Epidermal melanocyte (primary cell): Measurements from ENCODE around the gene SDC3.

Source experiments
- DNase-seq: peaks from one replicate; pipeline ENCODE4 v3.0.0; 2011; ENCODE audit warnings: low spot score; ENCODE audit not compliant: insufficient read length

Gene SDC3

DNA sequence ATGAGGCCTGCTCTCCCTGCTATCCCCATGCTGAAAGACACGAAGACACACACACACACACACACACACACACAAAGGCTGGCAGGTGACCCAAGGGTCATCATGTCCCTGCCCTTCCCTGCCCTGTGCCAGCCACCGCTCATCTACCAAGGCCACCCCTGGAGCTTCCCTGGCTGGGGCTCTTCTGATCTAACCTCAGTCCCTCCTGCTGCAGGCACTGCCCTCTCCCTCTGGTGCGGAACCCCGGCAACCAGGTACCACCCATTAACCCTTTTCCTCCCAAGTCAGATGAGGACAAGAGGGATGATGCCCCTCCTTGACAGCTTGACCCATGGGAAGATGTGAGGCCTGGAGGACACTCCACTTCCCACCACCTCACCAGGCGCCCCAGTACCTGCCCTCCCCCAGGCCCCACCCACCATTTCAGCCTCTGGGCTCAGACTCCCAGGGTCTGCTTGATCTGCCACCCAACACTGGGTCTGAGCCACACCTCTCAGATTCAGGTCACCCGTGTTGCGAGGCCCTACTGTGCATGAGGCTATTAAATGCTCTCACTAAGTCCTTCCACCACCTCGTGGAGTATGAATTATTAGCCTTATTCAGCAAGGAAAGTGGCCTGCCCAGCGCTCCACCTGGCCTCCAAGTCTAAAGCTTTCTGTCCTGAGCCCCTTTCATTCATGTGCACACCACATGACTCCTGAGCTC is 2.5 kb downstream of the SDC3 start:
- DNase-seq, result no peak

DNA sequence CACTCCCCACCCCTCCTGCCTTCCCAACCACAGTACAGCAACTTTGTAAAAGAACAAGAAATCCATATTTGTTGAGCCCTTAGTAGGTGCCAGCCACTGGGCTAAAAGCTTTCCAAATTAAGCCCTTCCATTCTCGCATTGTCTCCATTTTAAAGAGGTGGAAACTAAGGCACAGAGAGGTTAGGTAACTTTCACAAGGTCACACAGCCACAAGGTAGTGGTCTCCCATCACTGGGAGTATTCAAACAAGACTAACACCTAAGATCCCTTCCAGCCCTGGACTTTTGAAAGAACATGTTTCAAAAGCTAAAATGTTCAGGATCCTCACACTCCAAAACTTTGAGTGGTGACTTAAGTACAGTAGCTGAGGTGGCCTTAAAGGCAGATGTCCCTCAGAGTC is 3.2 kb downstream of the SDC3 start:
- no peak for DNase-seq

DNA sequence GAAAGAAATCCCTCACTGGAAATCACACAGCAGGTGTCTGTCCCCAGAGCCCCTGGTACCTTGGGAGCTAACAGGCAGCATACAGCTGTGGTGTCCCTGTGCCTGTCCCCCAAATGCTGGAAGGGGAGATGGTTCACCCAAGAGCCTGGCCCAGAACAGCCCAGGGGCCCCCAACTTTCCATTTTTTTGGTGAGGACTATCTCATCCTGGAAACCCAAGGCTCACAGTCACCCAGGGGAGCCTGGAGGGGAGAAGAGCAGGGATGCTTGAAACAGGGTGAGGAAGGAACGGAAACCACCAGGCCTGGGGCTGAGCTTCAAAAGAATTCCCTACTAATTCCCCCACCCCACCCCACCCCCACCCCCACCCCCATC is 3.6 kb downstream of the SDC3 start:
- DNase-seq, result no peak

DNA sequence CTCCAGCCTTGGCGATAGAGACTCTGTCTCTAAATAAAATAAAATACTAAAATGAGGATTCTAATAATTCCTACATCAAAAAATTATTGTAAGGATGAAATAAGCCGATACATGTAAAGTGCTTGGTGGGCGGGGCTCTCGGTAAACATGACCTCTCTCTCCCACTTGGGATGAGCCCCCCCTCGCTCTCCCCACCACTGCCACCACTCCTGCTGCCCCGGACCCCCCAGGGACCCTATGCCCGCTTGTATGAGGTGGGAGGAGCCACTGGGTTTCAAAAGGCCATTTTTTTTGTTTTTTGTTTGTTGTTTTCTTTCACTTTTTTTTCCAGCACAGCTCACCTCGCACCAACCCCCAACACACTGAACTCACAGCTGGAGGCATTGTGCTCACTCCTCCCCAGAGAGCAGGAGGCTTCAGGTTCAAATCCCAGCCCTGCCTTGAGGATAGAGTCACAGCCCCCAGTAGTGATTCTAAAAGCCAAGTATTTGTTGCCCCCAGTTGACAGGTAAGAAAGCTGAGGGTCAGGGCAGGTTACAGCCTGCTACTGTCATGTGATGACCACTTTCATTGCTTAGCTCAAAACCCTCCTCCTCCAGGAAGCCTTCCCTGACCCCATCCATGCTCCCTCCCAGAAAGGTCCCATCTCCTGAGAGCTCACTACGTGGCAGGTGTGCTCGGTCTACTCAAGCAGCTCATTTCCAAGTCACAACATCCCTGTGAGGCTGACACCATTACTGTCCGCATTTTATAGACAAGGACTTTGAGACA is 4.2 kb downstream of the SDC3 start:
- DNase-seq, result no peak

DNA sequence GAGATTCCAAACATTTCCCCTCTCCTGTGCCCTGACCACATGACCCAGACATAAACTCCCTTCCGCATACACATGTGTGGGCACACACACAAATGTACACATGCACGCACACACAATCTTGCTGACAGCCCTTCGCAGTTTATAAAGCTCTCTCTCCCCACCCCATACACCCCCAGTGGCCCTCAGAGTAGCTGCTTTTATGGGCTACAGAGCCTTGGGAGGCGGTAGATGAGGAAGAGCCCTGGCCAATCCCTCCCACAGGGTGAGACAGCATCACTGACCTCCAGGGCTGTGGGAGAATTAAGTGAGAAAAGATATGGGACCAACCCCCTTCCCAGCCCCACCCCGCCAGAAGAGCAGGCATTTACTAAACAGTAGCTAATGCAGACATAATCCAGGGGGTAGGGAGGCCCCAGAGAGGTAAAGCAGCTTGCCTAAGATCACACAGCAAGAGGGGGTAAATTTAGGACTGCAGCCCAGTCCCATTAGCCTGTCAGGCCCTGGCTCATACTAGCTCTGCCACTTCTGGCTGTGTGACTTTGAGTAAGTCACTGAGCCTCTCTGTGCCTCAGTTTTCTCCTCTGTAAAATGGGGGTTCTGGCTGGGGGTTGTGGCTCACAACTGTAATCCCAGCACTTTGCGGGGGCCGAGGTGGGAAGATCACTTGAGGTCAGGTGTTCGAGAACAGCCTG is 5.1 kb downstream of the SDC3 start:
- no peak for DNase-seq

DNA sequence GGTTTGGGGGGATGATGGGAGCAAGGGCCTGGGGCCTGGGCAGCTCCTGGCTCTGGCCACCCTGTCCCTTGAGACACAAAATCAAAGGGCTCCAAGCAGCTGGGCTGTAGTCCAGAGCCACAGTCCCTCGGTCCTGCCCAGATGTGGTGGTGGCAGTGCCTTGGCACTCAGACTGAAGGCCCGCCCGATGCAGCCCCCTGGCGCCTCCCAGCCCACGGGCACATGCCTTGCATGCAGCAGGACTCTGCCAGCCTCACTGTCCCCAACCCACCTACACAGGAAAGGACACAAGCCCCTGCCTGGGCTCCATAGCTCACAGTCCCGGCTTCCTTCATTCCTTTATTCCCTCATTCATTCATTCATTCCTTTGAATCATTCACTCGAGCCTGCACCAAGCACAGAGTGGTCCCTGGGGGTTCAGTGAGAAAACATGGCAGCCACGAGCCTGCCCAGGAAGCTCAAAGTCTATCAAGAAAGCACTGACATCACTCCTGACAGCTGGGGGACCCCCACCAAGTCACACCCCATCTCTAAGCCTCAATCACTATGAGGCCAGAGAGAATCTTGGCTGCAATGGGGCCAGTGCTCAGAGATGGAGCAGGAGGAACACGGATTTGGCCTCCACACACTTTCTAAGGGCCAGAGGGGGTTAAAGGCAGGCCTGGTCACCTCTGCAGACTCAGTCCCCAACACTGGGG is 5.8 kb downstream of the SDC3 start:
- DNase-seq, result no peak

DNA sequence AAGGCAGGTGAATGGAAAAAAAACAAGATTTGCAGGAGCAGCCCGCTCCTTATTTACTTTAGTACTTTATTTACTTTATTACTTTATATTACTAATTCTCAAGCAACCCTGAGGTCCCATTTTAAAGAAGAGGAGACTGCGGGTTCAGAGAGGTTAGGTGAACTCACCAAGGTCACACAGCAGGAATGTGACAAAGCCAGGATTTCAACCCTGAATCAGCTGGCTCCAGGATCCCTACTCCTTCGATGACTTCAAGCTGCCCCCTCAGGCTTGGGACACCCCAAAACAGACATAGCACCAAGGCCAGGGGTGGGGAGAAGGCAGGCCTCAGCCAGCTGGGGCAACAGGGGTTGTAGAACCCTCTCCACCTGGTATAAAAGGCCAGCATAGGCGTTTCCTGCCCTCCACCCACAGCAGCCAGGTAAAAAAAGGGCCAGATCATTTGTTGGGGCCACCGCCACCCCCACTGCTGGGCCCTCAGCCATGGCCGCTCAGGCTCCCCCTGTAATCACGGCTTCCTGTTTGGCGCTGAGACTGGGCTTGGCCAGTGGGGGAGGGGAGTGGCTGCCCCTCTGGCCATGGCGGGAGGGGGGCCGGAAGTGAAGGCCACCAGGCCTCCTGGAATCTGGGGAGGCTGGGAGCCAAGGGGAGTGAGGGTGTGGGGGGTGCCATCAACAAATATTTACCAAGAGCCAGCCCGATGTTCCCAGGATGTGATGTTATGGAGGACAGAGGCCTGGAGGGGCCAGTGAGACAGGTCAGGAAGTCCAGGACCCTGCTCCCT is 6.6 kb downstream of the SDC3 start:
- no peak for DNase-seq

DNA sequence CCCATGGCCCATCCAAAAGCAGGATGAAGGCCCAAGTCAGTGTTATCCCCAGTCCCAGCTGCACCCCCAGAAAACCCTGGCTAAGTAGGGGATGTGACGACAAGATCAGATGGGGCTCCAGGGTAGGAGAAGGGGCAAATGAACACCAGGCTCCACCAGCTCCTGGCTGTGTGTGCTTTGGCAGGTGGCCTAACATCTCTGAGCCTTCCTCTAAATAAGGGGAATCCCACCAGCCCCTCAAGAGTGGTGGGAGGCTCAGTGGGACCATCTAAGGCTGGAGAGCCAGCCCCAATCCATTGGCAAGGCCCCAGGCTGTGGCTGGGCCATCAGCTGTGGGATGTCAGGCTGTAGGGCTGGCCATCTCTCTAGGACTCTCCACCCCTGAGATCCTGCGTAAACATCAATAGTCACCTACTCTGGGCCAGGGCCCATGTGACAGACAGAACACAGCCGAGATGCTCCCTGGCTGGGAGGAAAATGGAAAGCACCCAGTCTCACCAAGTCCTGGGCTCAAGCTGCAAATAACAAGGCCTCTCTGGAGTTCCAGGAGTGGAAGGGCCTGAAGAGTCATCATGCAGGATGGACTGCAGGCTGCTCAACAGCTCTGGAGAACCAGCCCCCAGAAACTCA is 7.5 kb downstream of the SDC3 start:
- no peak for DNase-seq

DNA sequence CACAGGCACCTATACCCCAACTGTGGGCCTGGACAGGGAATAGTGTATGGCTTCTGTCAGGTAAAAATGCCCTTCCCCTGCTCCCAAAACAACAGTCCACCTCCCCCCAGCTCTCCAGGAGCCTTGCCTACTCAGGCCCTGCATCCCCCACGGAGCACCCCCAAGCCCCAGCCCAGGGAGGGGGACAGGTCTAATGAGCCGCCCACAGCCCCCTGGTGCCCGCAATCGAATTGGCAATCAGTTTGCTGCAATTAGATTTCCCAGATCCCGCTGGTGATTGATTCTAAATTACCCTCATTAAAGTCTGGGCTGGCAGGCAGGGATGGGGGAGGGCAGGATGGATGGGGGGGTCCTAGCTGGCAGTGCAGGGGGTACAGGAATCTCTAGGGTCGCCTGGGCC is 8.1 kb downstream of the SDC3 start:
- no peak for DNase-seq

DNA sequence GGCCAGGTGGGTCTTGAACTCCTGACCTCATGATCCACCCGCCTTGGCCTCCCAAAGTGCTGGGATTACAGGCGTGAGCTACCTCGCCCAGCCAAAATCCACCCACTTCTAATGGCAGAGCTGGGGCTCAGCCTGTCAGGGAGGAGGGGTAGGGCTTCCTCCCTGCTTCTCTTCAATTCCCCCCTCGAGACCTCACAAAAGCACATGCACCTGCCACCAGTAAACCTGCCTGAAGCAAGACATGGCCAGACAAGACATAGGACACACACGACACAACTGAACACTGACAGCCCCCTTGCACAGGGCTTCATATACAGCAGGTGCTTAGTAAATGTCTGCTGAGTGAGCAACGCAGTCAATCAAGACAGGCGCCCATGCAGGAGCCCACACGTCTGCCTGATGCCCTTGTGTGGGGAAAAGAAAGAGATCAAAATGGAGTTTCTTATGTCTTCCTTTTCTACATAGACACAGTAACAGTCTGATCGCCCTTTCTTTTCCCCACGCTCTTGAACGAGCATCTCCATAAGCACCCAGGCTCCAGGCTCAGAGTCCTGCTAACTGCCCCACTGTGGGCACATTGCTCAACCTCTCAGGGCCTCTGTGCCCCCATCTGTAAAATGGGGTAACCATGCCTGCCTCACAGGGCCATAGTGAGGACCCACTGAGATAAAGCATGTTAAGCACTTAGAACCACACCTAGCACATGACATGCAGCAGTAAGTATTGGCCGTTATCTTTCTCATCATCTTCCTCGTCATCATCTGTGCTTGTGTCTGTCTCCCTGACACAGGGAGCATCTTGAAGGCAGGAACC is 8.8 kb downstream of the SDC3 start:
- no peak for DNase-seq

DNA sequence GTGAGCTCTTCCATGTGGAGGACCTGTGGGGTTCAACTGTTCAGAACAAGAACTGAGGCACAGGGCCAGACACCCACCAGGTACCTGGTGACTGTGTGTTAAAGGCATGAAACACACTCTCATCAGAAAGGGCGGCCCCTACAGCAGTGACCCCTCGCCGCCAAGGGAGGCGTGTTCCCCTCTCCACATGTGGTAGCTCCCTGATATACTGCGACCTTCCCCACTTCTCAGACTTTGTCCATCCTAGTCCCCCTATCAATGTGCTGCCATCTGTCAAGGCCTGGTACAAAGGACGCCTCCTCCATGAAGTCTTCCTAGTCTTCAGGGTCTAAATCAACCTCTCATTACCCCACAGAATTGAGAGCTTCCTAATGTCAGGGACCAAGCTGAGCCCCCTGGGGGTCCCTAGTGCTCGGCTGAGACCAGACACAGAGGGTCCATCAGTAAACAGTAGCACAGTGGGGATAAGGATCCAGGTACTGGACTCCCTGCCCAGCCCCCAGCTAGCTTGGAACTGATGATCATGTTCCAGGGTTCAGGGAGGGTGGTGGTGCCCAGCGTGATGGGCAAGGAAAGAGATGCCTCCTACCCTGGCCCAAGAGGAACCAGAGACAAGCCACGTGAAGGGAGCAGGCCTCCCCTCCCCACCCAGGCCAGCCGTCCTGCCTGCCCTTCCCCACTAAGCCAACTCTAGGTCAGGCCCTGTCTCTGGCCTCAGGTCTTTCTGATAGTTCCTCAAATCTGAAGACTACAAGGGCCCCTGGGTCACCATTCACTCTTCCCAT is 10.3 kb downstream of the SDC3 start:
- no peak for DNase-seq

DNA sequence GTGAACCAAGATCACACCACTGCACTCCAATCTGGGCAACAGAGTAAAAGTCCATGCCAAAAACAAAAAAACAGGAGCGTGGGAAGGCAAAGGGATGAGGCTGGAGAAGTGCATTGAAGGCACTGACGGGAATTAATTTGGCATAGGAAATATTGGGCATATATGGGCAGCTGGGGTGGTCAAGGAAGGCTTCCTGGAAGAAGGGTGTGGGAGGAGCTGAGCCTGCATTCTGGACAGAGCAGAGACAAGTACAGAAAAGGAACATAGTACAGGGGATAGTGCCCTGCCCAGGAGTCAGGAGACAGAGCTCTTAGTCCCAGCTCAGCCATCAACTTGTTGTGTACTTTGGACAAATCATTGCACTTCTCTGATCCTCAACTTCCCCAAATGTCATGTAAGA is 11.7 kb downstream of the SDC3 start:
- DNase-seq, result no peak

DNA sequence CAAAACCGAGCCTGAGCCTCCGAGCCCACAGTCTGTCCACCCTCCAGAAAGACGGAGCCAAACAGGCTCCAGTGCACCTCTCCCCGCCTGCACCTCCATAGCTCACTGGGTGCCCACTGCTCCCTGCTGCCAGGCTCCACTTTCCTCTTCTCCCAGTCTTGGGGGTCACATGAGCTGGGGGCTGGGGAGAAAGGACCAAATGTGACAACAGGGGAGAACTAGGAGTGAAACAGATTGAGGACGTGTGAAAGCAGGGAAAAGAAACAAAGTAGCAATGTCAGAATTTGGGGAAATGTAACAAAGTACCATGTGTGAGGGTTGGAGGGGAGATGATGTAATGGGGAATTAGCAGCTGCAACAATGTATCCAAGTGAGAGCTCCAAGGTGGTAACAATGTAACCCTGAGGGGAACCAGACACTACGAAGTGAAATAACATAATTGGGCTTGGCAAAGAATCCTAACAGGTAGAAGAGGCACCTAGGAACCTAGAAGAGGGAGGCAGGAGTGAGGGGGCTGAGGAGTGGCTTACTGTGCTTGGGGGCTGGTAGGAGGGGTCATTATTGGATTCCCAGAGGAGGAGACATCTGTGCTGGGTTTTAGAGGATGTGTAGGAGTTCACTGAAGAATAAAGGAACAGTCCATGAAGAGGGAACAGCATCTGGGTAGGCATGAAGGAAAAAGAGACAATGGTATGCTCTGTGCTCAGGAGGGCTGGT is 12.5 kb downstream of the SDC3 start:
- DNase-seq, result no peak

DNA sequence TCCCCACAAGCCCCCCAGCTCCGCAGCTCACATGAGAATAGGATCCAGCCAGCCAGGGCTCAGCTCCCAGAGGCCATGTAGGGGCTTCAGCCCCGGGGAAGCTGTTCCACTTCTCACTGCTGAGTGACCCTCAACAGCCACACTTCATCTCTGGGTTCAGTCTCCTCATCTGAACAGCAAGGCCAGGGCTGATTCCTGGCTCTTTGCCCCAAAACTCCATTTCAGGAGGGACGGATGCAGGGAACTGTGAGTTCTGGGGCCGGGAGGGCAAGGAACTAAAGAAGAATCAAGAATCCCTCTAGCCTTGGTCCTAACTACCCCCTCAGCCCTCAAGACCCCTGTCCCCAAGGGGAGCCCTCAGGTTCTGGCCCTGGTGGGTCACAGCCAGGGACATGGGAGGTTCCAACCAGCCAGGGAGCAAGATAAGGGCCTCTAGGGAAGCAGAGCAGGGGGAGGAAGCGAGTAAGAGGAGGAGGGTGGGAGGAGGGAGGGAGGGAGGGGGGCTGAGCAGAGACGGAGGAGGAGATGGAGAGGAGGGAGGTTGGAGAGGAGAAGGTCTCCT is 13.1 kb downstream of the SDC3 start:
- DNase-seq, result no peak

DNA sequence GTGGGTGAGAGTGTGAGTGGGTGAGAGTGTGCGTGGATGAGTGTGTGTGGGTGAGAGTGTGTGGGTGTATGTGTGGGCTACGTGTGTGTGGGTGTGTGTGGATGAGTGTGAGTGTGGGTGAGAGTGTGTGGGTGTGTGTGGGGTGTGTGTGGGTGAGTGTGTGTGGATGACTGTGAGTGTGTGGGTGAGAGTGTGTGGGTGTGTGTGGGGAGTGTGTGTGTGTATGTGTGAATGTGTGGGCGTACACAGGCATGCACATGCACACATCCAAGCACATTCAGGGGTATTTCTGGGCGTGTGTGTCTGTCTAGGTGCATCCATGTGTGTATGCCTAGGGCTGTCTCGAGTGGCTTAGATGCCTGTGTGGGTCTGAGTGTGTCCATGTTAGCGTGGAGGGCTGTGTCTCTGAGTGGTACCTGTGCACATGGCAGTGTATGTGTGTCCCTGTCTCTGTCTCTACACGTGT is 14.0 kb downstream of the SDC3 start:
- no peak for DNase-seq

DNA sequence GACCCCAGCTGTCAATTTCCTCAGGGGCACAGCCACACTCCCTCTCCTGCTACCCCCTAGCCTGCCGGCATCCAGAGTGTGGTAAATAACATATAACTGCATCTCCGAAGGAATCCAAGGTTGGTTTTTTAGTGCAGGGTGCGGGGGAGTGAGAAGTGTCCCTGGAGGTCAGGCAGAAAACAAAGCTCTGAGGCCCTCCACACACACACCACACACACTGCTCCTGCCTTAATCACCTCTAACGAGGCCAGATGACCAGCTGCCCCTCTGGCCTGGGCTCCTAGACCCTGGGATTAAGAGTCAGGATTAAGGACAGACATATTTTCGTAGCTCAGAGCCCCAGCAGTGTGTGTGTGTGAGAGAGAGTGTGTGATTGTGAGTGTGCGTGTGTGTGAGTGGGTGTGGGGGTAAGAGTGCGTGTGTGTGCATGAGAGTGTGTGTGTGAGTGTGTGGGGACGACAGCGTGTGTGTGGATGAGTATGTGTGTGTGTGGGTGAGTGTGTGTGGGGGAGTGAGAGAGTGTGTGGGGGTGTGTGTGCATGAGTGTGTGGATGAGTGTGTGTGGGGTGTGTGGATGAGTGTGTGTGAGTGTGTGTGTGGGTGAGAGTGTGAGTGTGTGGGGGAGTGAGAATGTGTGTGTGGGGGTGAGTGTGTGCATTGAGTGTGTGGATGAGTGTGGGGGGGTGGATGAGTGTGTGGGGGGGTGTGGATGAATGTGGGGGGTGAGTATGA is 14.6 kb downstream of the SDC3 start:
- no peak for DNase-seq

DNA sequence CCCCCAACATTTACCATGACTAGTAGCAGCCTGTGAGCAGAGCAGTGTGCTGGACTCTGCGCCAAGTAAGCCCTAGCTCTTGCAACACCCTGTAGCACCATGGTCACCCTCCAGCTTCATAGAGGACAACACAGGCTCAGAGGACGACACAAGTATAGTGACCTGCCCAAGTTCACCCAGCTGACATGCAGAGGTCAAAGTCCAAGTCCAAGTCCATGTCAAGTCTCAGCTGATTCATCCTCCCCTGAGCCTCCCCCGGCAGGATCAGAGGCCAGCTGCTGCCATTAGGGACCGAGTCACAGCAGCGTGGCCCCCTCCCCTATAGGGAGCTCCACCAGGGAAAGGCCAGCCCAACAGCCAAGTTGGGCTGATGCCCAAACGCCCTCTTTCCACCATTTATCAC is 15.9 kb downstream of the SDC3 start:
- DNase-seq, result no peak
